ENCODE data around the gene IRGQ.

IRGQ gene

DNA sequence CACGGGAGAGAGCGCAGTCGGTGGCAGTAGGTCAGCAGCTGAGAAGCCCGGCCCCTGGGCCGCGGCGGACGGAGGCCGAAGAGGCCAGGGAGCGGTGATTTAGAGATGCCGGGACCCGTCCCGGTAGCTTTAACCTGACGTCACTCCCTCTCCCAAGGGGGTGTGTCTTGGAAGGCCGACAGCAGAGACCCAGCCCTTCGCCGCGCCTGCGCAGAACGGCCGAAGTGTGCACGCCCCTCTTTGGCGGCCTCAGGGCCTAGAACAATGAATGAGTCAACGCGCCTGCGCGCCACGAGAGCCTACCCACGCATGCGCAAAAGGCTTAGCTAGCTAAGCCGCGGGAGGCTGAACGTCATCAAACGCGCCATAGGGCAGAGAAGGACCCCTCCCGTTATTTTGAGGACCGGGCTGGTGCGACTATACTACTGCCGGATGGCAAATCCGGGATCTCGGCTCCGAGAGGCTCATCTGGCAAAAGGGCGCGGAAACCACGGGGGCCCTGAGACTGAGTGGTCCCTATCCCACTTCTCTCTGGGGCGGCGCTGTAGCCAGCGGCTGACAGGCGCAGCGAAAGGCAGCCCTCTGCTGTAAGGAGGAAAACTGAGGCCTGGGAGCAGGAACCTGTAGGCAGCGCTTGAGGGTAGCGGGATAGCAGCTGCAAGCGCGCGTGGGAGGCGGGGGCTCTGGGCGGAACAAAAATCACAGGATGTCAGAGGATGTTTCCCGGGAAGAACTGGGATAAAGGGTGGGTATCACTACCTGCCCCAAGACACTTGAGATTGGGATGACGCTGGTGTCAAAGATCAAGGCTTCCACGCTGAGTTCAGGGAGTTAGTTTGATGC, at the start of gene IRGQ, which contains the start of gene ZNF576:
TSS of gene IRGQ (minus strand) at position 136 of the 843 bp plus-strand sequence. CDS start 796 bp downstream, outside the sequence.
TSS of gene ZNF576 (plus strand) at position 597 of the 843 bp plus-strand sequence. CDS start 514 bp downstream, outside the sequence.
- peak; percentile 100 for DNase-seq (ENCODE audit: low read depth)
- peak within 1 kb of the TSS; percentile 94 for H3K4me3 ChIP-seq (replicated peaks; ENCODE audit: low read depth, low read length)
- TF ChIP-seq CTCF (IDR thresholded peaks at IDR 0.05; ENCODE audit: low read length, missing control alignments) = no peak

GRCh38 chr19:43644181-43644580, 48.2 kb upstream of the IRGQ start:
- no peak for DNase-seq (ENCODE audit: low read depth)
- no peak for TF ChIP-seq CTCF (IDR thresholded peaks at IDR 0.05; ENCODE audit: low read length, missing control alignments)
- no peak overlapping the region for H3K4me3 ChIP-seq (replicated peaks; ENCODE audit: low read depth, low read length)

- no peak for DNase-seq (ENCODE audit: low read depth)
- no peak for TF ChIP-seq CTCF (IDR thresholded peaks at IDR 0.05; ENCODE audit: low read length, missing control alignments)
- no peak overlapping the region for H3K4me3 ChIP-seq (replicated peaks; ENCODE audit: low read depth, low read length)
Measured at GRCh38 chr19:43643326-43643725, 47.4 kb upstream of the IRGQ start.

DNA sequence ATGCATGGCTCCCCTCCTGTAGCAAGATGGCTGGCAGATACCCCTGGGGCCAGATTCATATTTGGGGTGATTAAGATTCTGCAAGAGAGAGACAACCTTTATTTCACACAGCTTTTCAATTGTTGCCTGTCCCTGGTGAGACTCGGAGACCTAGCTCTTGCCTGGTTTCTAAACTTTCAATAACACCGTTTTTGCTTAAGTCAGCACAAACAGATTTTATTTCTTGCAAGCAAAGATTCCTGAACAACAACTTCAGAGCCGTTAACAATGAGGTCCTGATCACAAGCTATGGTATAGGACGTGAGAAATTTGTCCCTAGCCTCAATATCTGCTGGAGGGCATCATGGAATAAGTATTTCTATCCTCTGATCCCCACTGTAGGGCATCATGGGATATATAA, 46.6 kb upstream of the IRGQ start:
- no peak for DNase-seq (ENCODE audit: low read depth)
- TF ChIP-seq CTCF (IDR thresholded peaks at IDR 0.05; ENCODE audit: low read length, missing control alignments) = no peak
- H3K4me3 ChIP-seq (replicated peaks; ENCODE audit: low read depth, low read length) = no peak overlapping the region

DNA sequence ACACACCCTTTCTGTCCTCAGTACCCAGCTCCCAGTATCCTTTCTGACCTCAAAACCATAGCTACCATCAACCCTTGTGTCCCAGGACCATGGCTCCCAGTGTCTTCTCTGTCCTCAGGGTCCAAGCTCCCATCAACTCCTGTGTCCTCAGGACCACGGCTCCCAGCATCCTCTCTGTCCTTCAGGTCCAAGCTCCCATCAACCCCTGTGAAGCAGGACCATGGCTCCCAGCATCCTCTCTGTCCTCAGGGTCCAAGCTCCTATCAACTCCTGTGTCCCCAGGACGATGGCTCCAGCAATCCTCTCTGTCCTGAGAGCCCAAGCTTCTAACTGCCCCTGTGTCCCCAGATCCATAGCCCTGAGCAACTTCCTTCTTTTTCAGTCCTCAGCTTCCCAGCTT, 45.4 kb upstream of the IRGQ start:
- no peak overlapping the region for H3K4me3 ChIP-seq (replicated peaks; ENCODE audit: low read depth, low read length)
- TF ChIP-seq CTCF (IDR thresholded peaks at IDR 0.05; ENCODE audit: low read length, missing control alignments) = no peak
- no peak for DNase-seq (ENCODE audit: low read depth)

DNA sequence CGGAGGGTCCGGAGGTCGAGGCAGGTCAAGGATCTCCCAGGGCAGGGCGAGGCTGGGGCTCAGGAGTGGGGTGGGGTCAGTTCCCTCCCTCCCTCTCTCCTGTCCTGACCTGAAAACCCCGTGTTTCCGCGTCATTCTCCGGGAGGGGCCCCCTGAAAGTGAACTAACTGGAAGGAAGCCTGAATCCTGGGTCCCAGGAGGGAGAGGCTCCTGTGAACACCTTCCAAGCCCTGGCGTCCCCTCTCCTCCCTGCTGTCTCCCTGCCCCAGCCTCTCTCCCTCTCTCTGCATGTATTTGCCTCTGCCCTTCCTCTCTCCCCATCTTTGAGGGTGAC, 44.5 kb upstream of the IRGQ start:
- DNase-seq (ENCODE audit: low read depth) = no peak
- peak overlapping the region; percentile 56 for H3K4me3 ChIP-seq (replicated peaks; ENCODE audit: low read depth, low read length)
- no peak for TF ChIP-seq CTCF (IDR thresholded peaks at IDR 0.05; ENCODE audit: low read length, missing control alignments)
